A673 (cell line): ENCODE results near the gene ACSL4.

Source experiments
- EZH2 ChIP-seq: fragments of 200-600 bp; sonication (generic); IDR thresholded peaks from 2 replicates; pipeline ENCODE4 v1.6.1; 2017; ENCODE audit warnings: borderline replicate concordance, low read depth, mild to moderate bottlenecking, mixed read lengths, antibody characterized with exemption, low read length; ENCODE audit not compliant: poor library complexity, severe bottlenecking
- TF ChIP-seq, protein P1 (sequence below): fragments of 300-800, 200-600 bp; sonication (generic); conservative IDR thresholded peaks from 2 replicates; pipeline ENCODE4 v1.5.1; 2017; ENCODE audit warnings: low read depth, mild to moderate bottlenecking, antibody characterized with exemption, low read length, moderate library complexity, mixed read lengths

DNA sequence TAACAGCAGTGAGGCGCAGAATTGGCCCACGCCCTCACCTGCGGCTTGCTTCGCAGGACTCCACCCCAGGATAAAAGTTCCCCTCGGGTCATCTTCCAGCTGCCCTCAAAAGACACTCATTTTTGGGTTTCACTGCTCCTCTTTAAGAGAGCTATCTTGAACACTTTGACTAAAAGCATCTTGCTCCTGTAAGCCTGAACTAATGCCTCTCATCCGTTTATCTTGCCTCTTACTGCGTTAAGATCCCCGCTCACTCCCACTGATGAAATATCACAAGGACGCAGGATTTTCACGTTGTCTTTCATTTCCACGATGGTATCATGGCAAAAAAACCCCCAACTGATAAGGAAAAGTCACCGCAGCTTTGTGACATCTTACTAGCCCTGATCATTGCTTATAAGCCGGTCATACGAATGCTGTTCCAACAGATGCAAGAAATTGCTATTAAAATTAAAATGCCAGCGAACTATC is 591 bp upstream of the ACSL4 start:
- TF ChIP-seq, protein P1, sequence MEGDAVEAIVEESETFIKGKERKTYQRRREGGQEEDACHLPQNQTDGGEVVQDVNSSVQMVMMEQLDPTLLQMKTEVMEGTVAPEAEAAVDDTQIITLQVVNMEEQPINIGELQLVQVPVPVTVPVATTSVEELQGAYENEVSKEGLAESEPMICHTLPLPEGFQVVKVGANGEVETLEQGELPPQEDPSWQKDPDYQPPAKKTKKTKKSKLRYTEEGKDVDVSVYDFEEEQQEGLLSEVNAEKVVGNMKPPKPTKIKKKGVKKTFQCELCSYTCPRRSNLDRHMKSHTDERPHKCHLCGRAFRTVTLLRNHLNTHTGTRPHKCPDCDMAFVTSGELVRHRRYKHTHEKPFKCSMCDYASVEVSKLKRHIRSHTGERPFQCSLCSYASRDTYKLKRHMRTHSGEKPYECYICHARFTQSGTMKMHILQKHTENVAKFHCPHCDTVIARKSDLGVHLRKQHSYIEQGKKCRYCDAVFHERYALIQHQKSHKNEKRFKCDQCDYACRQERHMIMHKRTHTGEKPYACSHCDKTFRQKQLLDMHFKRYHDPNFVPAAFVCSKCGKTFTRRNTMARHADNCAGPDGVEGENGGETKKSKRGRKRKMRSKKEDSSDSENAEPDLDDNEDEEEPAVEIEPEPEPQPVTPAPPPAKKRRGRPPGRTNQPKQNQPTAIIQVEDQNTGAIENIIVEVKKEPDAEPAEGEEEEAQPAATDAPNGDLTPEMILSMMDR = no peak
- no peak for TF ChIP-seq EZH2
